Keratinocyte (primary cell): ENCODE measurements around the gene AFAP1L1. TPM values are rescaled to one million over a fixed set of nuclear protein-coding genes. Genes with fewer than 3 reads are reported as not detected.

Source experiments
- DNase-seq: peaks from one replicate; pipeline ENCODE4 v3.0.0-alpha.2; 2011; ENCODE audit warnings: low read depth, missing footprints, low spot score
- FAIRE-seq: peaks from 2 replicates; lab custom pipeline; 2011; peaks lifted over from hg19 to GRCh38; lab: Jason Lieb, UNC
- H2AFZ ChIP-seq: 2 replicates; pipeline ENCODE4 v1.6.0; 2012; ENCODE audit warnings: low read length, control low read depth, inconsistent platforms; ENCODE audit not compliant: control insufficient read depth
- H3K27ac ChIP-seq: 2 replicates; pipeline ENCODE4 v1.5.1; 2011; ENCODE audit warnings: low read length; ENCODE audit not compliant: control insufficient read depth, insufficient read depth
- H3K27me3 ChIP-seq: 3 replicates; pipeline ENCODE4 v1.6.0; 2011; ENCODE audit warnings: low read length; ENCODE audit not compliant: control insufficient read depth, insufficient read depth; ENCODE audit errors: extremely low read depth
- H3K36me3 ChIP-seq, 2 experiments: 2 replicates in 1 of 2; 3 replicates in 1 of 2; pipeline ENCODE4 v1.5.1; 2011; ENCODE audit warnings: low read length in 2 of 2, mild to moderate bottlenecking in 1 of 2; ENCODE audit not compliant: control insufficient read depth in 2 of 2, insufficient read depth in 2 of 2; ENCODE audit errors: extremely low read depth in 1 of 2
- H3K4me1 ChIP-seq: 3 replicates; pipeline ENCODE4 v1.5.1; 2011; ENCODE audit warnings: low read length; ENCODE audit not compliant: control insufficient read depth, insufficient read depth; ENCODE audit errors: extremely low read depth
- H3K4me2 ChIP-seq: 3 replicates; pipeline ENCODE4 v1.6.0; 2011; ENCODE audit warnings: low read depth, low read length; ENCODE audit not compliant: control insufficient read depth, insufficient read depth; ENCODE audit errors: extremely low read depth
- H3K4me3 ChIP-seq, 3 experiments: fragments of 200-600 bp in 1 of 3; sonication (generic) in 1 of 3; 2 replicates in 2 of 3; 3 replicates in 1 of 3; pipeline ENCODE4 v1.5.1; 2011 to 2016; ENCODE audit warnings: low read length in 3 of 3, mild to moderate bottlenecking in 3 of 3, control low read depth in 2 of 3, inconsistent platforms in 1 of 3, low read depth in 1 of 3, mixed read lengths in 1 of 3, mixed run types in 1 of 3, moderate library complexity in 1 of 3; ENCODE audit not compliant: control insufficient read depth in 2 of 3, insufficient read depth in 2 of 3; ENCODE audit errors: extremely low read depth in 1 of 3
- H3K79me2 ChIP-seq: 2 replicates; pipeline ENCODE4 v1.6.0; 2012; ENCODE audit warnings: low read length; ENCODE audit not compliant: control insufficient read depth, insufficient read depth
- H3K9ac ChIP-seq: 3 replicates; pipeline ENCODE4 v1.6.0; 2011; ENCODE audit warnings: low read length; ENCODE audit not compliant: control insufficient read depth, insufficient read depth; ENCODE audit errors: extremely low read depth
- H3K9me1 ChIP-seq: 3 replicates; pipeline ENCODE4 v1.6.0; 2011; ENCODE audit warnings: low read length; ENCODE audit not compliant: control insufficient read depth, insufficient read depth; ENCODE audit errors: extremely low read depth
- H3K9me3 ChIP-seq: 2 replicates; pipeline ENCODE4 v1.5.1; 2012; ENCODE audit warnings: low read depth, low read length; ENCODE audit not compliant: control insufficient read depth
- H4K20me1 ChIP-seq: 3 replicates; pipeline ENCODE4 v1.6.0; 2011; ENCODE audit warnings: low read length; ENCODE audit not compliant: control insufficient read depth, insufficient read depth; ENCODE audit errors: extremely low read depth
- EZH2 ChIP-seq: IDR thresholded peaks from one replicate; pipeline ENCODE4 v1.6.1; 2012; ENCODE audit warnings: inconsistent platforms, mild to moderate bottlenecking, low read length, moderate library complexity
- dilution Hi-C: fragments of 300-500 bp; cut with MboI; formaldehyde crosslinking; loops from one replicate; pipeline ENCODE4 v1.7.0; 2020; ENCODE audit warnings: low sequenced_read_pairs; ENCODE audit not compliant: extremely low pct_ligation_motif_present
- polyA plus RNA-seq, 5 experiments: library from polyadenylated mRNA; depleted of rRNA in 3 of 5; stranded (reverse) in 3 of 5; stranded (forward) in 1 of 5; unstranded in 1 of 5; fragments of >200 nt; gene quantifications; 1 replicate in 1 of 5; 2 replicates in 3 of 5; 3 replicates in 1 of 5; pipeline versions ENCODE4 v1.2.1 to v1.2.3, GENCODE V29; 2011 to 2012; ENCODE audit warnings: missing spikeins in 2 of 5, low read depth in 1 of 5, low replicate concordance in 1 of 5
- TF ChIP-seq, protein P1 (sequence below), 3 experiments: IDR thresholded peaks in 1 of 3; conservative IDR thresholded peaks in 1 of 3; optimal IDR thresholded peaks in 1 of 3; 2 replicates in 2 of 3; 3 replicates in 1 of 3; pipeline versions ENCODE3 to v1.5.1; 2011; ENCODE audit warnings: low read length in 3 of 3, mild to moderate bottlenecking in 3 of 3, moderate library complexity in 2 of 3, control low read depth in 1 of 3, inconsistent platforms in 1 of 3; ENCODE audit not compliant: insufficient read depth in 2 of 3; ENCODE audit errors: extremely low read depth in 1 of 3

Gene AFAP1L1
- polyA plus RNA-seq, 1 donor (not counting 4 experiments of a cell fraction or from before 2014, with no cell fraction given): 4.6 TPM

DNA sequence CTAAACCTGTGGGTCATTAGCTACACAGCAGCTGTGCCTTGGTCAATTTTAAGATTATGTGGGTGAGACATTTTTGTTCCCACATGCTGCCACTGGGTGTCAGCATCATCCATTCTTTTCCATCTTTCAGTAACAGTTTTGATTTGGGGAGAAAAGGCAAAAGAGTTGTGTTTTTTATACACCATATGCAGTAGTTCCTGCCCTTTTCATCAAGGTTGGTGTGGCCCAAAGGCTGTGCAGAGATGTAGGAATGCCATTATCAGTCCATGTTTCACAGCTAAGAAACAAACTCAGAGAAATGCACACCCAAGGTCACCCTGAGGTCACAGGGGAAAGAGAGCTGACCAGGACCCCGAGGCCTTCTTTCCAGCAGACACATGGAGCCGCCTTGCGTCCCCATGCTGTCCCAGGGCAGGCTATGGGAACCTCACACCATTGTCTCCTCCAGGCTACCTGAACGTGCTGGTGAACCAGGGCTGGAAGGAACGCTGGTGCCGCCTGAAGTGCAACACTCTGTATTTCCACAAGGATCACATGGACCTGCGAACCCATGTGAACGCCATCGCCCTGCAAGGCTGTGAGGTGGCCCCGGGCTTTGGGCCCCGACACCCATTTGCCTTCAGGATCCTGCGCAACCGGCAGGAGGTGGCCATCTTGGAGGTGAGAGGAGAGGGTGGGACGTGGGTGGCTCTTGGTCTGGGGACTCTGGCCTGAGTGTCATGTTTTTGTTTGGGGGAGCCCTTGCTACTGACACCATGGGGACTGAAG lies 45.8 kb downstream of the AFAP1L1 start:
- TF ChIP-seq EZH2: no peak
- TF ChIP-seq, protein P1, sequence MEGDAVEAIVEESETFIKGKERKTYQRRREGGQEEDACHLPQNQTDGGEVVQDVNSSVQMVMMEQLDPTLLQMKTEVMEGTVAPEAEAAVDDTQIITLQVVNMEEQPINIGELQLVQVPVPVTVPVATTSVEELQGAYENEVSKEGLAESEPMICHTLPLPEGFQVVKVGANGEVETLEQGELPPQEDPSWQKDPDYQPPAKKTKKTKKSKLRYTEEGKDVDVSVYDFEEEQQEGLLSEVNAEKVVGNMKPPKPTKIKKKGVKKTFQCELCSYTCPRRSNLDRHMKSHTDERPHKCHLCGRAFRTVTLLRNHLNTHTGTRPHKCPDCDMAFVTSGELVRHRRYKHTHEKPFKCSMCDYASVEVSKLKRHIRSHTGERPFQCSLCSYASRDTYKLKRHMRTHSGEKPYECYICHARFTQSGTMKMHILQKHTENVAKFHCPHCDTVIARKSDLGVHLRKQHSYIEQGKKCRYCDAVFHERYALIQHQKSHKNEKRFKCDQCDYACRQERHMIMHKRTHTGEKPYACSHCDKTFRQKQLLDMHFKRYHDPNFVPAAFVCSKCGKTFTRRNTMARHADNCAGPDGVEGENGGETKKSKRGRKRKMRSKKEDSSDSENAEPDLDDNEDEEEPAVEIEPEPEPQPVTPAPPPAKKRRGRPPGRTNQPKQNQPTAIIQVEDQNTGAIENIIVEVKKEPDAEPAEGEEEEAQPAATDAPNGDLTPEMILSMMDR (optimal IDR thresholded peaks at IDR 0.05 in 1 of 3, IDR thresholded peaks at IDR 0.05 in 1 of 3, conservative IDR thresholded peaks at IDR 0.05 in 1 of 3; ENCODE audit: extremely low read depth in 1 of 3, insufficient read depth in 2 of 3, low read length in 3 of 3): peak; percentile 57 to 75 (median 74)
- H3K27me3 ChIP-seq: no peaks in the 10 kb centered on the region
- H3K36me3 ChIP-seq: peaks cover 1 to 2% of the 10 kb centered on the region in 2 experiments
- no peaks in the 10 kb centered on the region for H3K79me2 ChIP-seq
- no peaks in the 10 kb centered on the region for H4K20me1 ChIP-seq
- peaks cover 13% of the 10 kb centered on the region for H3K4me1 ChIP-seq
- dilution Hi-C loops: no loop called here
- FAIRE-seq (peak; percentile 78), DNase-seq (no peak)
- no peak overlapping the region for H3K4me2 ChIP-seq
- H3K4me3 ChIP-seq: no peak overlapping the region
- H3K27ac ChIP-seq: no peak overlapping the region
- no peak overlapping the region for H2AFZ ChIP-seq
- no peaks in the 10 kb centered on the region for H3K9me3 ChIP-seq
- H3K9ac ChIP-seq: no peak overlapping the region
- no peaks in the 10 kb centered on the region for H3K9me1 ChIP-seq

DNA sequence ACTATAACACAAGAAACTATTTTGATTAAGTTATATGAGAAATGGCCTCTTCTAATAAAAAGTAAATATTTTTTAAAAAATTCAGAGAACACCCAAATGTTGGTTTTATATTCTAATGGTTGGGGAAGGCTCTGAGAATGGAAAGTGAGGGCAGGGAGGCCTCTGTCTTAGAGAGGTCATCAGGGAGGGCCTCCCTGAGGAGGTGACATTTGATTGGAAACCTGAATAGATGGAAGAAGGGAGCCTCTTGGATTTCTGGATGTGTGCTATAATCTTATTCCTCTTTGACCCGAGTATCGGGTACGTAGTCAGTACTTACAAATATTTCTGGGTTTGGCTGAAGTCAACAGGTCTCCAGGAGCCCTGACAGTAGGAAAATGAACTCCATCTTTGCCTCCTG lies 47.5 kb downstream of the AFAP1L1 start:
- H2AFZ ChIP-seq: no peak overlapping the region
- no peak overlapping the region for H3K9ac ChIP-seq
- TF ChIP-seq EZH2: no peak
- TF ChIP-seq, protein P1 (optimal IDR thresholded peaks at IDR 0.05 in 1 of 3, IDR thresholded peaks at IDR 0.05 in 1 of 3, conservative IDR thresholded peaks at IDR 0.05 in 1 of 3; ENCODE audit: extremely low read depth in 1 of 3, insufficient read depth in 2 of 3, low read length in 3 of 3): no peak
- no peaks in the 10 kb centered on the region for H3K9me1 ChIP-seq
- no peaks in the 10 kb centered on the region for H3K79me2 ChIP-seq
- H3K4me3 ChIP-seq: no peak overlapping the region
- dilution Hi-C loops: no loop called here
- no peak overlapping the region for H3K27ac ChIP-seq
- no peak for DNase-seq
- H3K4me1 ChIP-seq: peaks cover 13% of the 10 kb centered on the region
- H4K20me1 ChIP-seq: no peaks in the 10 kb centered on the region
- H3K36me3 ChIP-seq: peaks cover 1 to 4% of the 10 kb centered on the region in 2 experiments
- no peaks in the 10 kb centered on the region for H3K27me3 ChIP-seq
- H3K9me3 ChIP-seq: no peaks in the 10 kb centered on the region
- H3K4me2 ChIP-seq: no peak overlapping the region
- no peak for FAIRE-seq
